Ectodermal cell (in vitro differentiated cells): ENCODE results near the gene KRTAP1-4.
"Not testable (repeated sequence)": the region's sequence is repeated elsewhere in the genome, so short reads cannot be mapped to it uniquely, and the experiment has no call there.

Source experiments
- H3K27ac ChIP-seq: 2 replicates; pipeline ENCODE4 v1.7.0; 2013; ENCODE audit warnings: mild to moderate bottlenecking, low read depth, low read length; ENCODE audit not compliant: insufficient read depth, poor library complexity, severe bottlenecking
- H3K27me3 ChIP-seq: 2 replicates; pipeline ENCODE4 v1.7.0; 2013; ENCODE audit warnings: mild to moderate bottlenecking, low read length; ENCODE audit not compliant: insufficient read depth, control insufficient read depth, poor library complexity, severe bottlenecking
- H3K36me3 ChIP-seq: one replicate; pipeline ENCODE4 v1.7.0; 2013; ENCODE audit warnings: low read length; ENCODE audit not compliant: control insufficient read depth, insufficient read depth
- H3K4me1 ChIP-seq: one replicate; pipeline ENCODE4 v1.7.0; 2013; ENCODE audit warnings: low read length; ENCODE audit not compliant: control insufficient read depth, insufficient read depth
- H3K4me3 ChIP-seq: 2 replicates; pipeline ENCODE4 v1.7.0; 2013; ENCODE audit warnings: low read depth, low read length, control low read depth; ENCODE audit not compliant: insufficient read depth
- H3K9me3 ChIP-seq: 2 replicates; pipeline ENCODE4 v1.7.0; 2013; ENCODE audit warnings: mild to moderate bottlenecking, low read length, moderate library complexity; ENCODE audit not compliant: control insufficient read depth
- WGBS, 2 experiments: methylation state at CpG; one replicate each; pipeline ENCODE4 v1.1.7; 2013; ENCODE audit warnings: missing lambda C conversion rate in 2 of 2; 5-methylcytosine and 5-hydroxymethylcytosine counted together

The KRTAP1-4 gene

GRCh38 chr17:41049110-41049509, 19.1 kb upstream of the KRTAP1-4 start:
- no peaks in the 10 kb centered on the region for H3K4me1 ChIP-seq
- WGBS, 2 experiments: 85 to 87% methylated on average over 2 of the region's 2 CpGs
- no peak overlapping the region for H3K27ac ChIP-seq
- H3K9me3 ChIP-seq: no peaks in the 10 kb centered on the region
- no peaks in the 10 kb centered on the region for H3K36me3 ChIP-seq
- H3K4me3 ChIP-seq: no peak overlapping the region
- H3K27me3 ChIP-seq: no peaks in the 10 kb centered on the region

DNA sequence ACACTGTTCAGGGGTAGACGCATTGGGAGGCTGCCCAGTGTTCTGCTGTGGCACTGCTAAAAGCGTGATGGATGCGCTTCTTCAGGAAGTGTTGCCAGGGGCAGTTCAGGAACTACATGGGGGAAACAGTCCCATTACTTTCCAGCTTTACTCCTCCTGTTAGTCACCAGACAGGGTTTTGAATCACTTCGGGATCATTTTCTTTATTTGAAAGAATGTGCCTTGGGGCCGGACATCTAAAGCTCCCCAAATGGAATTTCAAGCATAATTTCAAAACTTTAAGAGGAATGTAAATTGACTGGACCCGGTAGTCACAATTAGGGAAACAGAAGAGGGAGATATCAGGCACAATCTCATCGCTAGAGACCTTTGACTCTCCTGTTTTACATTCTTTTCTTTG, 18.4 kb upstream of the KRTAP1-4 start:
- 86 to 96% methylated on average over 7 of the region's 7 CpGs for WGBS, 2 experiments
- H3K27ac ChIP-seq: no peak overlapping the region

GRCh38 chr17:41046735-41047465, 16.9 kb upstream of the KRTAP1-4 start, which contains the start of gene KRTAP2-1:
TSS of gene KRTAP2-1 (minus strand) at chr17:41047316. CDS start at chr17:41047267, 49 bp downstream.
- H3K27ac ChIP-seq, H3K4me1 ChIP-seq, H3K36me3 ChIP-seq, H3K9me3 ChIP-seq, H3K4me3 ChIP-seq, H3K27me3 ChIP-seq: not testable (repeated sequence)
- 72 to 84% methylated on average over 5 to 9 of the region's 33 CpGs for WGBS, 2 experiments

More for the DNA sequence above, 18.4 kb upstream of the KRTAP1-4 start:
- H3K4me3 ChIP-seq: no peak overlapping the region
- H3K27me3 ChIP-seq: no peaks in the 10 kb centered on the region
- no peaks in the 10 kb centered on the region for H3K36me3 ChIP-seq
- H3K4me1 ChIP-seq: no peaks in the 10 kb centered on the region
- no peaks in the 10 kb centered on the region for H3K9me3 ChIP-seq

DNA sequence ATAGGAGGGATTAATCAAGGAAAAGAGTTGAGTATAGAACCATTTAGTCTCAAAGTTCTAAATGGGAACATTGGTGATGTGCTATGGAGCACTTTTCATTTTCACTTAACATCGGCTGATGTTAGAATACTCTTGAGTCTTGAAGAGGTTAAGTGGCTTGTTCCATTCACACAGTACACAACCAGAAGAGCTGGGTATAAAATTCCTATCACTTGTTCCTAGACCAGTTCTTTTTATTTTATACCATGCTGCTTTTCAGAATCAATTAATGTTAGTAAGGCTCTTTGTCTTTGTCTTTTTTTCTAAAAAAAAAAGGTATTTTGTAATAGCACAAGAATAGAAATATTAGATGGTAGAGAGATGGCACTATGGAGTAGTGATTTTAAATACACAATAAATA, 13.0 kb upstream of the KRTAP1-4 start:
- no peak overlapping the region for H3K27ac ChIP-seq
- no peaks in the 10 kb centered on the region for H3K27me3 ChIP-seq
- H3K4me1 ChIP-seq: peaks cover 1% of the 10 kb centered on the region
- no peak overlapping the region for H3K4me3 ChIP-seq
- WGBS, 2 experiments: 90 to 100% methylated on average over 1 of the region's 1 CpG
- no peaks in the 10 kb centered on the region for H3K36me3 ChIP-seq
- H3K9me3 ChIP-seq: no peaks in the 10 kb centered on the region

DNA sequence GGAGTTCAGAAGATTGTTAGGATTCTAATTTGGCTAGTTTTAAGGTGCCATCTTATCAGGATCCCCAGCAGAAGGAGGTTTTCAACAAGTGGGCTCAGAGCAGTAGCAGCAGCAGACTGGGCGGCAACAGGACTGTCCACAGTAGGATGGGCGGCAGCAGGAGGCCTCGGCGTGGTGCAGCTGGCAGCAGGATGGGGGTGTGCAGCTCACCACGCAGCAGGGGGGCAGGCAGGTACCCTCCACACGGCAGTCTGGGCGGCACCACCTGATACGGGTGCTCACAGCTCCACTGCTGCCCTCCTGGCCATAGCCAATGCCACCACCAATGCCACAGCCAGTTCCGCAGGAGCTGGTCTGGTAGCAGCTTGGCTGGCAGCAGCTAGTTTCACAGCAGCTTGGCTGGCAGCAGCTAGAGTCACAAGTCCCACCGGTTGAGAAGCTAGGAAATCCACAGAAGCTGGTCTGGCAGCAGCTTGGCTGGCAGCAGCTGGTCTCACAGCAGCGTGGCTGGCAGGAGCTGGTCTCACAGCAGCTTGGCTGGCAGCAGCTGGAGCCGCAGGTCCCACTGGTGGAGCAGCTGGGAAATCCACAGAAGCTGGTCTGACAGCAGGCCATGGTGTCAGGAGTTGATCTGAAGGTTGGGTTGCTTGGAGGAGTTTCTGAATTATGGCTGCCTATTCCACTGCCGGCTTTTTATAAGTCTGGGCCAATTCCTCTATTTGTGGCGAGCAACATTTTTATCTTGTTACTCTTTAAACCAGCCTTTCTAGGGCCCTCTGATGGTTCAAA, 11.0 kb upstream of the KRTAP1-4 start, which contains the start of gene KRTAP1-1:
Gene KRTAP1-1, minus strand, starts transcription at position 668 of the 789 bp plus-strand sequence. Its CDS starts 53 bp downstream, at position 615.
- whole genome bisulfite sequencing, 2 experiments: 89 to 92% methylated on average over 13 to 14 of the region's 14 CpGs
- not testable (repeated sequence) for H3K4me3 ChIP-seq, H3K27ac ChIP-seq, H3K27me3 ChIP-seq, H3K36me3 ChIP-seq, H3K9me3 ChIP-seq, H3K4me1 ChIP-seq

DNA sequence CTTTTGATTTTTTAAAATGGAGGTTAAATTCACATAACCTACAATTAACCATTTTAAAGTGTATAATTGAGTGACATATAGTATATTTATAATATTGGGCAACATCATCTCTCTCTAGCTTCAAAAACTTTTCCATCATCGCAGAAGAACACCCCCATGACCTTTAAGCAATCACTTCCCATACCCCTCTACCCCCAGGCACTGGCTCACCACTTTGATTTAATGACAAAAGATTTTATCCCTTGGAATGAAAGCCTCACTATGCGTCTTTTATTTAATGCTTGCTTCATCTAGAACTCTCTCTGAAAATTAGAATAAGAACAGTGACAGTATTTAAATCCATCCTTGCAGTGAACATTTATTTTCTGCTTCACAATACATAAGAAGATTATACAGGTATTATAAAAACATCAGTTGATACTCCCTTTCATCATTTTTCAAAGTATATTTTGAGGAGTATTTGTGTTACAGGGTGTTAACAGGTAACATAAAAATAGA, 7.9 kb upstream of the KRTAP1-4 start:
- Histone ChIP-seq H3K4me1 (peaks cover 3% of the 10 kb centered on the region), H3K27me3 (no peaks in the 10 kb centered on the region), H3K27ac (no peak overlapping the region), H3K36me3 (no peaks in the 10 kb centered on the region), H3K4me3 (no peak overlapping the region), H3K9me3 (no peaks in the 10 kb centered on the region)
- 61 to 64% methylated on average over 2 of the region's 2 CpGs for WGBS, 2 experiments

- not testable (repeated sequence) for H3K4me3 ChIP-seq
These were observed 4.4 kb upstream of the KRTAP1-4 start, which contains the start of gene KRTAP1-3 for GRCh38 chr17:41034346-41034935. TSS of gene KRTAP1-3 (minus strand) at chr17:41034874. CDS start at chr17:41034821, 53 bp downstream.

GRCh38 chr17:41026715-41027471, 3.1 kb downstream of the KRTAP1-4 start, which contains the start of gene KRTAP1-5:
TSS of gene KRTAP1-5 (minus strand) at chr17:41027208. CDS start at chr17:41027155, 53 bp downstream.
- H3K27ac ChIP-seq: no peak within 1 kb of the TSS
- H3K36me3 ChIP-seq: no peaks in the 10 kb centered on the region
- H3K4me1 ChIP-seq: no peaks in the 10 kb centered on the region
- no peaks in the 10 kb centered on the region for H3K27me3 ChIP-seq
- WGBS, 2 experiments: 89 to 91% methylated on average over 8 to 9 of the region's 9 CpGs
- no peak within 1 kb of the TSS for H3K4me3 ChIP-seq
- H3K9me3 ChIP-seq: no peaks in the 10 kb centered on the region

More at GRCh38 chr17:41034346-41034935, 4.4 kb upstream of the KRTAP1-4 start, which contains the start of gene KRTAP1-3:
- not testable (repeated sequence) for H3K27me3 ChIP-seq, H3K36me3 ChIP-seq, H3K9me3 ChIP-seq, H3K4me1 ChIP-seq, H3K27ac ChIP-seq
- 88 to 95% methylated on average over 10 of the region's 10 CpGs for WGBS, 2 experiments

DNA sequence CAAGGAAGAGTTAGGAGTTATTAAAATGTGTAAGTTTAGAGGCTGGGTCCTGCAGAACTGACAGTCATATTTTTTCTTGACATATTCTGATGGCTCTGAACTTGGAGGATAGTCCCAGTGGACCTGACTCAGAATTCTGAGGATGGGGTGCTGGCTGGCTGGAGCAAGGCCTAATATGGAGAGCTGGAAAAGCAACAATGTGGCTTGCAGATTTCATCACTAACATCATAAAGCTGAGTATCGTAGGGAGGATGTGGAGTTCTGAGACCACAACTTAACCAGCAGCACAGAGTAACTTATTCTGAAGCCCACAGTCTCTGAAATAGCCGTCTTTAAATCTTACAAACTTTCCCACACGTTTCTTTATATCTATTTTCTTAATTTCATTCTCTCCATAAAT, 5.3 kb downstream of the KRTAP1-4 start:
- no peaks in the 10 kb centered on the region for H3K27me3 ChIP-seq
- no peaks in the 10 kb centered on the region for H3K36me3 ChIP-seq
- no peak overlapping the region for H3K4me3 ChIP-seq
- no peaks in the 10 kb centered on the region for H3K9me3 ChIP-seq
- WGBS, 2 experiments: 93 to 98% methylated on average over 3 of the region's 3 CpGs
- no peak overlapping the region for H3K27ac ChIP-seq
- no peaks in the 10 kb centered on the region for H3K4me1 ChIP-seq
